GM13977 (cell line): ENCODE results near the gene DKK2.
A peak's percentile ranks its signal among the peaks of the same experiment; 100 is the strongest.

ENCODE experiments used
- DNase-seq: peaks from one replicate; pipeline ENCODE4 v3.0.0; 2012; ENCODE audit warnings: low spot score
- CTCF ChIP-seq: IDR thresholded peaks from 2 replicates; pipeline ENCODE4 v1.5.1; 2012; ENCODE audit warnings: mild to moderate bottlenecking, control low read depth; ENCODE audit not compliant: insufficient read depth; ENCODE audit errors: extremely low read depth, missing control alignments
- in situ Hi-C: fragments of 300-500 bp; cut with MboI; formaldehyde crosslinking; loops from one replicate; pipeline ENCODE4 v1.12.0; 2022; ENCODE audit warnings: low sequenced_read_pairs, low pct_unique_long_range_greater_than_20kb, mixed read lengths, inconsistent platforms; ENCODE audit not compliant: unreplicated experiment

Gene DKK2

GRCh38 chr4:107037199-107037584 is 1.1 kb upstream of the DKK2 start:
- in situ Hi-C loops, result no loop called here
- DNase-seq, result peak; percentile 6

GRCh38 chr4:107036584-107037198 is 578 bp upstream of the DKK2 start:
- peak; percentile 5 for DNase-seq
- in situ Hi-C loops, result no loop called here

More at GRCh38 chr4:107037199-107037584, 1.1 kb upstream of the DKK2 start:
- peak; percentile 45 for TF ChIP-seq CTCF

GRCh38 chr4:107034996-107035818 is 906 bp downstream of the DKK2 start:
- in situ Hi-C loops, result no loop called here
- TF ChIP-seq CTCF, result no peak

More at GRCh38 chr4:107036584-107037198, 578 bp upstream of the DKK2 start:
- TF ChIP-seq CTCF, result no peak

GRCh38 chr4:107034091-107034995 is 1.8 kb downstream of the DKK2 start:
- peak; percentile 3 for DNase-seq
- in situ Hi-C loops, result no loop called here
- no peak for TF ChIP-seq CTCF

More at GRCh38 chr4:107034996-107035818, 906 bp downstream of the DKK2 start:
- DNase-seq, result peak; percentile 9

GRCh38 chr4:107027379-107027778 is 8.7 kb downstream of the DKK2 start:
- in situ Hi-C loops, result no loop called here

More at GRCh38 chr4:107027379-107027778, 8.7 kb downstream of the DKK2 start:
- TF ChIP-seq CTCF, result no peak
- DNase-seq, result no peak
